ENCODE results near the gene MYADM.

DNA sequence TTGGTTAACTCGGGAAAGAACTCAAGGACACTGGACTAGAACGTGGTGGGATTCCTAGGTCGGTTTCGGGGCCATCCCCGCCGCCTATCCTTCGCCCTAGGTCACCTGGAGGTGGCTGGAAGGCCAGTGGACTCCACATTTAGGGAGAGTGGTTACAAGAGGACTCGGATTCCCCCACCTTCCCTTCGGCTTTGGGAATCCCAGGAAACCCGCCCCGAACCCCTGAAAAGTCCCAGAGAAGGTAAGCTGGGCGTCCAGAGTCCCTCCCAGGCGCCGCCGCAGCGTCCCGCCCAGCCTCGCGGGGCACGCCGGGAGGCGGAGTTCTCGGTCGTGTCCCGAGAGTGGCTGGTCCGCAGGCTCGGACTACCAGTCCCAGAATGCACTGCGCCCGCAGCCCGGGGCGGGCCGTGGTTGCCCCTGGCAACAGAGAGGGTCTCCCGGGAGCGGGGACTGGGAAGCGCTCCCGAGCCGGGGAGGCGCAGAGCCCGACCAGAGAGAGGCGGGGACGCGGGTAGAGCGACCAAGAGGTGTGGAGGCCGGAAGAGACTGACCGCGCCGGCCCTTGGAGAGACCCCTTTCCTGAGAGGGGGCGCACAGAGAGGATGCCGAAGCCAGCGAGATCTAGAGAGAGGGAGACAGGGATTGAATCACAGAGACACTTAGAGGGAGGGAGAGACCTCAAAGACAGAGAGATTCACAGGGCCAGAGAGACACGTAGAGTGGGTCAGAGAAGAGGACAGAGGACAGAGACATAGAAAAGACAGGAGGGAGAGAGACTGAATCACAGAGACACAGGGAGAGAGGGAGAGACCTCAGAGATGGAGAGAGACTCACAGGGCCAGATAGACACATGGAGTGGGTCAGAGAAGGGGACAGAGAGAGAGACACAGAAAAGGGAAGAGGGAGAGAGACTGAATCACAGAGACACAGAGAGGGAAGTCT lies 11.7 kb downstream of the MYADM start:
- TF ChIP-seq, protein P1, sequence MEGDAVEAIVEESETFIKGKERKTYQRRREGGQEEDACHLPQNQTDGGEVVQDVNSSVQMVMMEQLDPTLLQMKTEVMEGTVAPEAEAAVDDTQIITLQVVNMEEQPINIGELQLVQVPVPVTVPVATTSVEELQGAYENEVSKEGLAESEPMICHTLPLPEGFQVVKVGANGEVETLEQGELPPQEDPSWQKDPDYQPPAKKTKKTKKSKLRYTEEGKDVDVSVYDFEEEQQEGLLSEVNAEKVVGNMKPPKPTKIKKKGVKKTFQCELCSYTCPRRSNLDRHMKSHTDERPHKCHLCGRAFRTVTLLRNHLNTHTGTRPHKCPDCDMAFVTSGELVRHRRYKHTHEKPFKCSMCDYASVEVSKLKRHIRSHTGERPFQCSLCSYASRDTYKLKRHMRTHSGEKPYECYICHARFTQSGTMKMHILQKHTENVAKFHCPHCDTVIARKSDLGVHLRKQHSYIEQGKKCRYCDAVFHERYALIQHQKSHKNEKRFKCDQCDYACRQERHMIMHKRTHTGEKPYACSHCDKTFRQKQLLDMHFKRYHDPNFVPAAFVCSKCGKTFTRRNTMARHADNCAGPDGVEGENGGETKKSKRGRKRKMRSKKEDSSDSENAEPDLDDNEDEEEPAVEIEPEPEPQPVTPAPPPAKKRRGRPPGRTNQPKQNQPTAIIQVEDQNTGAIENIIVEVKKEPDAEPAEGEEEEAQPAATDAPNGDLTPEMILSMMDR (IDR thresholded peaks at IDR 0.05) = no peak
- TF ChIP-seq POLR2A (IDR thresholded peaks at IDR 0.05) = peak in 1 of 2 donors; percentile 44

All from heart left ventricle (tissue), 13 donors.